SK-N-SH (cell line): Measurements from ENCODE around the gene KIF25. TPM values are rescaled to one million over a fixed set of nuclear protein-coding genes. Genes with fewer than 3 reads are reported as not detected.

Experiments
- CTCF ChIA-PET: fragments of 300-600, 350-600 bp; formaldehyde crosslinking; extraction: SDS; loops from one replicate; lab custom pipeline; 2021; lab: Yijun Ruan, JAX
- POLR2A ChIA-PET: fragments of 350-600 bp; sonication (Branson Sonifier 250); formaldehyde crosslinking; extraction: SDS; loops from one replicate; lab custom pipeline; 2020; ENCODE audit warnings: antibody characterized with exemption, inconsistent platforms; lab: Yijun Ruan, JAX
- DNase-seq: peaks from one replicate; pipeline ENCODE4 v3.0.0; 2012
- H2AFZ ChIP-seq: fragments of 200-600 bp; sonication (generic); 2 replicates; pipeline ENCODE4 v1.8.1; 2016; ENCODE audit warnings: antibody characterized with exemption, mild to moderate bottlenecking, low read depth
- H3F3A ChIP-seq: fragments of 200-600 bp; sonication (generic); replicated peaks from 2 replicates; pipeline ENCODE3; 2016; ENCODE audit warnings: antibody characterized with exemption, mild to moderate bottlenecking; ENCODE audit not compliant: insufficient read depth
- H3K27ac ChIP-seq, 2 experiments: fragments of 200-500 bp in 1 of 2; fragments of 200-600 bp in 1 of 2; sonication (Bioruptor generic) in 1 of 2; sonication (generic), shearing (Covaris generic) in 1 of 2; 2 replicates each; pipeline versions ENCODE4 v1.5.1 to v1.6.1; 2014 to 2016; ENCODE audit warnings: low read depth in 2 of 2, inconsistent platforms in 1 of 2, low read length in 1 of 2, mild to moderate bottlenecking in 1 of 2, mixed read lengths in 1 of 2
- H3K27me3 ChIP-seq: fragments of 200-600 bp; sonication (generic), shearing (Covaris generic); 2 replicates; pipeline ENCODE4 v1.6.1; 2016; ENCODE audit warnings: mixed run types; ENCODE audit not compliant: insufficient read depth
- H3K36me3 ChIP-seq, 2 experiments: fragments of 200-500 bp in 1 of 2; fragments of 200-600 bp in 1 of 2; sonication (Bioruptor generic) in 1 of 2; sonication (generic) in 1 of 2; replicated peaks in 1 of 2; 2 replicates each; pipeline versions ENCODE3 to v1.5.1; 2014 to 2016; ENCODE audit warnings: low read length in 1 of 2, mild to moderate bottlenecking in 1 of 2; ENCODE audit not compliant: insufficient read depth in 2 of 2, control insufficient read depth in 1 of 2
- H3K4me1 ChIP-seq, 2 experiments: fragments of 200-500 bp in 1 of 2; fragments of 200-600 bp in 1 of 2; sonication (Bioruptor generic) in 1 of 2; sonication (generic), shearing (Covaris generic) in 1 of 2; 2 replicates each; pipeline versions ENCODE4 v1.5.1 to v1.6.1; 2014 to 2016; ENCODE audit warnings: low read depth in 1 of 2, low read length in 1 of 2, mixed run types in 1 of 2; ENCODE audit not compliant: insufficient read depth in 2 of 2, control insufficient read depth in 1 of 2
- H3K4me2 ChIP-seq: fragments of 200-600 bp; sonication (generic), shearing (Covaris generic); 2 replicates; pipeline ENCODE4 v1.6.1; 2017; ENCODE audit warnings: mixed run types
- H3K4me3 ChIP-seq, 2 experiments: fragments of 200-500 bp in 1 of 2; fragments of 200-600 bp in 1 of 2; sonication (Bioruptor generic) in 1 of 2; sonication (generic), shearing (Covaris generic) in 1 of 2; 2 replicates each; pipeline versions ENCODE4 v1.5.1 to v1.8.1; 2014 to 2016; ENCODE audit warnings: low read depth in 2 of 2, inconsistent platforms in 1 of 2, low read length in 1 of 2, mild to moderate bottlenecking in 1 of 2, mixed read lengths in 1 of 2, moderate library complexity in 1 of 2
- H3K79me2 ChIP-seq: fragments of 200-600 bp; sonication (generic); 2 replicates; pipeline ENCODE4 v1.8.1; 2017; ENCODE audit warnings: mild to moderate bottlenecking; ENCODE audit not compliant: insufficient read depth
- H3K9ac ChIP-seq: fragments of 200-600 bp; sonication (generic); 2 replicates; pipeline ENCODE4 v1.6.1; 2017; ENCODE audit warnings: mixed run types
- H3K9me2 ChIP-seq: fragments of 200-600 bp; sonication (generic); 2 replicates; pipeline ENCODE4 v1.6.1; 2017; ENCODE audit warnings: mixed run types
- H3K9me3 ChIP-seq: fragments of 200-600 bp; sonication (generic); 2 replicates; pipeline ENCODE4 v1.6.1; 2017; ENCODE audit warnings: mixed run types, mild to moderate bottlenecking, moderate library complexity
- H4K20me1 ChIP-seq: fragments of 200-600 bp; sonication (generic); 2 replicates; pipeline ENCODE4 v1.6.1; 2017; ENCODE audit warnings: mild to moderate bottlenecking, mixed run types; ENCODE audit not compliant: insufficient read depth
- ELF1 ChIP-seq: IDR thresholded peaks from 2 replicates; pipeline ENCODE4 v1.4.0; 2012
- EZH2phosphoT487 ChIP-seq: fragments of 200-600 bp; sonication (generic); IDR thresholded peaks from 2 replicates; pipeline ENCODE4 v1.6.1; 2017; ENCODE audit warnings: low read depth, mixed run types, mild to moderate bottlenecking, antibody characterized with exemption, moderate library complexity, borderline replicate concordance
- FOXJ3 ChIP-seq: sonication (generic); formaldehyde crosslinking; IDR thresholded peaks from 2 replicates; pipeline ENCODE4 v1.5.1; 2020; ENCODE audit warnings: mild to moderate bottlenecking, missing genetic modification reagents
- FOXM1 ChIP-seq: IDR thresholded peaks from 2 replicates; pipeline ENCODE4 v1.4.0; 2012; ENCODE audit warnings: low read depth, mild to moderate bottlenecking
- GABPA ChIP-seq: IDR thresholded peaks from 2 replicates; pipeline ENCODE4 v1.4.0; 2012; ENCODE audit warnings: low read depth, mild to moderate bottlenecking
- JUND ChIP-seq: IDR thresholded peaks from 2 replicates; pipeline ENCODE4 v1.4.0; 2012
- MAX ChIP-seq: IDR thresholded peaks from 2 replicates; pipeline ENCODE4 v1.4.0; 2012; ENCODE audit warnings: low read depth
- MEF2A ChIP-seq: IDR thresholded peaks from 2 replicates; pipeline ENCODE4 v1.4.0; 2012; ENCODE audit warnings: low read depth, borderline replicate concordance
- PBX3 ChIP-seq: IDR thresholded peaks from 2 replicates; pipeline ENCODE4; 2012
- RCOR1 ChIP-seq: fragments of 150-350 bp; IDR thresholded peaks from 2 replicates; pipeline ENCODE4 v1.6.1; 2017; ENCODE audit warnings: antibody characterized with exemption, low read length
- REST ChIP-seq: IDR thresholded peaks from 2 replicates; pipeline ENCODE4 v1.6.1; 2012; ENCODE audit warnings: mild to moderate bottlenecking, low read depth, low read length, moderate library complexity
- RFX5 ChIP-seq: IDR thresholded peaks from 2 replicates; pipeline ENCODE4 v1.6.1; 2012; ENCODE audit warnings: mild to moderate bottlenecking, improper control_type of control experiment, low read length
- RXRA ChIP-seq: IDR thresholded peaks from 2 replicates; pipeline ENCODE4 v1.4.0; 2012; ENCODE audit warnings: low read depth, mild to moderate bottlenecking, borderline replicate concordance
- SIN3A ChIP-seq: IDR thresholded peaks from 2 replicates; pipeline ENCODE4 v1.6.1; 2012; ENCODE audit warnings: low read depth, mild to moderate bottlenecking, low read length, moderate library complexity, borderline replicate concordance
- SMC3 ChIP-seq: IDR thresholded peaks from 2 replicates; pipeline ENCODE4 v1.6.1; 2012; ENCODE audit warnings: low read depth, low read length, improper control_type of control experiment
- TAF1 ChIP-seq: IDR thresholded peaks from 2 replicates; pipeline ENCODE4 v1.6.1; 2012; ENCODE audit warnings: low read depth, mild to moderate bottlenecking, low read length, moderate library complexity, borderline replicate concordance
- TEAD4 ChIP-seq: IDR thresholded peaks from 2 replicates; pipeline ENCODE4 v1.4.0; 2012; ENCODE audit warnings: mild to moderate bottlenecking, borderline replicate concordance; ENCODE audit not compliant: insufficient read depth
- YY1 ChIP-seq: IDR thresholded peaks from 2 replicates; pipeline ENCODE4 v1.4.0; 2012; ENCODE audit warnings: low read depth, mild to moderate bottlenecking
- WGBS: methylation state at CpG from one replicate; pipeline ENCODE4 v1.1.6; 2017; ENCODE audit warnings: low lambda C conversion rate; 5-methylcytosine and 5-hydroxymethylcytosine counted together
- polyA plus RNA-seq, 3 experiments: library from polyadenylated mRNA; depleted of rRNA; stranded (reverse); fragments of >200 nt; gene quantifications; 2 replicates each; pipeline ENCODE4 v1.2.3, GENCODE V29; 2012
- TF ChIP-seq, protein P1 (sequence below): fragments of 150-350 bp; IDR thresholded peaks from 2 replicates; pipeline ENCODE4 v1.6.1; 2017; ENCODE audit warnings: antibody characterized with exemption, low read length, low read depth, borderline replicate concordance
- TF ChIP-seq, protein P2 (sequence below): fragments of 200-600 bp; sonication (generic); IDR thresholded peaks from 2 replicates; pipeline ENCODE4 v1.6.1; 2017; ENCODE audit warnings: antibody characterized with exemption, mild to moderate bottlenecking, moderate library complexity

The KIF25 gene
- polyA plus RNA-seq, 1 of the 3 experiments (the other 2 are of a cell fraction): not detected

- no peaks in the 10 kb centered on the region for H3K27me3 ChIP-seq
- no peak overlapping the region for H3K9ac ChIP-seq
- H3K4me3 ChIP-seq: no peak overlapping the region
- H2AFZ ChIP-seq: no peak overlapping the region
- no peak overlapping the region for H3K27ac ChIP-seq
- 96% methylated on average over 39 of the region's 39 CpGs for WGBS
- no peak for TF ChIP-seq EZH2phosphoT487
- TF ChIP-seq REST: no peak
- no peak for TF ChIP-seq FOXJ3 (CRISPR knock-in tag)
- no peak for TF ChIP-seq ELF1
- no peak for TF ChIP-seq YY1
- TF ChIP-seq, protein P1, sequence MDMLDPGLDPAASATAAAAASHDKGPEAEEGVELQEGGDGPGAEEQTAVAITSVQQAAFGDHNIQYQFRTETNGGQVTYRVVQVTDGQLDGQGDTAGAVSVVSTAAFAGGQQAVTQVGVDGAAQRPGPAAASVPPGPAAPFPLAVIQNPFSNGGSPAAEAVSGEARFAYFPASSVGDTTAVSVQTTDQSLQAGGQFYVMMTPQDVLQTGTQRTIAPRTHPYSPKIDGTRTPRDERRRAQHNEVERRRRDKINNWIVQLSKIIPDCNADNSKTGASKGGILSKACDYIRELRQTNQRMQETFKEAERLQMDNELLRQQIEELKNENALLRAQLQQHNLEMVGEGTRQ: no peak
- TF ChIP-seq, all 33 proteins: peak for 0
- no peaks in the 10 kb centered on the region for H3F3A ChIP-seq
- DNase-seq: no peak
- no peaks in the 10 kb centered on the region for H3K9me3 ChIP-seq
- no peaks in the 10 kb centered on the region for H3K79me2 ChIP-seq
- POLR2A ChIA-PET: no interaction called here
- no peak overlapping the region for H3K4me2 ChIP-seq
- CTCF ChIA-PET: no interaction called here
- no peaks in the 10 kb centered on the region for H3K9me2 ChIP-seq
- H4K20me1 ChIP-seq: no peaks in the 10 kb centered on the region
- H3K36me3 ChIP-seq: peaks cover 18 to 59% of the 10 kb centered on the region in 2 experiments
- no peaks in the 10 kb centered on the region for H3K4me1 ChIP-seq
Observed at GRCh38 chr6:167965592-167966539, 31.6 kb upstream of the KIF25 start.

DNA sequence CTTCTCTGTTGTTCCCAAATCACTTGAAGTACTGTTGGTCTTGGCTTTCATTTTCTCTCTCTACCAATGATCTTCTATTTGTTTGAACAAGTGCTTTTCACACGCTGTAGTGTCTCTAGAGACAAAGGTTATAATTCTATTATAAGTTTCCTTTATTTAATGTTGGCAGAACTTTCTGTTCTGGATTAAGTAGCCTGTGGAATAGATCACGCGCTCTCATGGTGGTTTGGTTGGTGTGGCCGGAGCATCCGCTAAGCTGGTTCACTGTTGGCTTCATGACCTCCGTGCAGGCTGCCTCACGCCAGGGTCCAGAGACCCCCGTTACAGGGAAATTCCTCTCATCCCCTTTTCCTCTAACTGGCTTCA is 30.9 kb upstream of the KIF25 start:
- Histone ChIP-seq H2AFZ (no peak overlapping the region), H3K4me3 (no peak overlapping the region), H3K27me3 (no peaks in the 10 kb centered on the region), H3K4me2 (no peak overlapping the region), H3K27ac (no peak overlapping the region), H3K36me3 (peaks cover 18 to 65% of the 10 kb centered on the region in 2 experiments), H3K9me3 (no peaks in the 10 kb centered on the region), H3K9me2 (no peaks in the 10 kb centered on the region), H3F3A (no peaks in the 10 kb centered on the region), H3K4me1 (no peaks in the 10 kb centered on the region), H3K9ac (no peak overlapping the region), H4K20me1 (no peaks in the 10 kb centered on the region), H3K79me2 (no peaks in the 10 kb centered on the region)
- 96% methylated on average over 8 of the region's 8 CpGs for WGBS
- DNase-seq: no peak
- ChIA-PET POLR2A (no interaction called here), CTCF (no interaction called here)
- TF ChIP-seq GABPA (no peak), TAF1 (no peak), JUND (no peak), SMC3 (no peak), MEF2A (no peak), RFX5 (no peak), TEAD4 (no peak), RXRA (no peak), RCOR1 (no peak), FOXM1 (no peak), FOXJ3 (CRISPR knock-in tag) (no peak), SIN3A (no peak), MAX (no peak), PBX3 (no peak)
- TF ChIP-seq, protein P2, sequence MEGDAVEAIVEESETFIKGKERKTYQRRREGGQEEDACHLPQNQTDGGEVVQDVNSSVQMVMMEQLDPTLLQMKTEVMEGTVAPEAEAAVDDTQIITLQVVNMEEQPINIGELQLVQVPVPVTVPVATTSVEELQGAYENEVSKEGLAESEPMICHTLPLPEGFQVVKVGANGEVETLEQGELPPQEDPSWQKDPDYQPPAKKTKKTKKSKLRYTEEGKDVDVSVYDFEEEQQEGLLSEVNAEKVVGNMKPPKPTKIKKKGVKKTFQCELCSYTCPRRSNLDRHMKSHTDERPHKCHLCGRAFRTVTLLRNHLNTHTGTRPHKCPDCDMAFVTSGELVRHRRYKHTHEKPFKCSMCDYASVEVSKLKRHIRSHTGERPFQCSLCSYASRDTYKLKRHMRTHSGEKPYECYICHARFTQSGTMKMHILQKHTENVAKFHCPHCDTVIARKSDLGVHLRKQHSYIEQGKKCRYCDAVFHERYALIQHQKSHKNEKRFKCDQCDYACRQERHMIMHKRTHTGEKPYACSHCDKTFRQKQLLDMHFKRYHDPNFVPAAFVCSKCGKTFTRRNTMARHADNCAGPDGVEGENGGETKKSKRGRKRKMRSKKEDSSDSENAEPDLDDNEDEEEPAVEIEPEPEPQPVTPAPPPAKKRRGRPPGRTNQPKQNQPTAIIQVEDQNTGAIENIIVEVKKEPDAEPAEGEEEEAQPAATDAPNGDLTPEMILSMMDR: no peak
